HG03469 (cell line): Measurements from ENCODE around the gene MAGI1.
"Not testable (repeated sequence)": the region's sequence is repeated elsewhere in the genome, so short reads cannot be mapped to it uniquely, and the experiment has no call there.

Experiments
- ATAC-seq: cut with Tn5 transposase; IDR thresholded peaks from one replicate; pipeline ENCODE4 v1.9.1; 2021; ENCODE audit warnings: mild to moderate bottlenecking, moderate library complexity, moderate number of reproducible peaks; ENCODE audit not compliant: unreplicated experiment

The MAGI1 gene

DNA sequence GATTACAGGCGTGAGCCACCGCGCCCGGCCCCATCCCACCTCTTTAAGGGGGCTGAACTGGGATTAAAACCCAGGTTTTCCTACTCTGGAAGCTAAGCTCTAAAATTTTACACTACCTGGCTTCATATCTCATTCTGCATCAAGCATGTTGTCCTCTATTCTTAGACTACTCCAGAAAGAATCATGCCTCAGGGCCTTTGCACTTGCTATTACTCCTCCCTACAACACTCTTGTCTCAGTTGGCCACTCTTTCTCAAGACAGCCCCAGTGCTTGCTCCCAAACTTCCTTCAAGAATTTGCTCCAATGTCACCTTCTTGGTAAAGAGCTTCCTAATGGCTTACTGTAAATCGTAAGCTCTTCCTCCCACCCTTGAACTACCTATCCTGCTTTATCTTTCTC lies 521.7 kb downstream of the MAGI1 start:
- ATAC-seq = no peak

DNA sequence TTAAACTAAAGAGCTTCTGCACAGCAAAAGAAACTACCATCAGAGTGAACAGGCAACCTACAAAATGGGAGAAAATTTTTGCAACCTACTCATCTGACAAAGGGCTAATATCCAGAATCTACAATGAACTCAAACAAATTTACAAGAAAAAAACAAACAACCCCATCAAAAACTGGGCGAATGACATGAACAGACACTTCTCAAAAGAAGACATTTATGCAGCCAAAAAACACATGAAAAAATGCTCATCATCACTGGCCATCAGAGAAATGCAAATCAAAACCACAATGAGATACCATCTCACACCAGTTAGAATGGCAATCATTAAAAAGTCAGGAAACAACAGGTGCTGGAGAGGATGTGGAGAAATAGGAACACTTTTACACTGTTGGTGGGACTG lies 524.4 kb downstream of the MAGI1 start:
- ATAC-seq = not testable (repeated sequence)

DNA sequence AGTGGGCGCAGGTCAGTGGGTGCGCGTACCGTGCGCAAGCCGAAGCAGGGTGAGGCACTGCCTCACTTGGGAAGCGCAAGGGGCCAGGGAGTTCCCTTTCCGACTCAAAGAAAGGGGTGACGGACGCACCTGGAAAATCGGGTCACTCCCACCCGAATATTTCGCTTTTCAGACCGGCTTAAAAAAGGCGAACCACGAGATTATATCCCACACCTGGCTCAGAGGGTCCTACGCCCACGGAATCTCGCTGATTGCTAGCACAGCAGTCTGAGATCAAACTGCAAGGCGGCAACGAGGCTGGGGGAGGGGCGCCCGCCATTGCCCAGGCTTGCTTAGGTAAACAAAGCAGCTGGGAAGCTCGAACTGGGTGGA lies 529.3 kb downstream of the MAGI1 start:
- not testable (repeated sequence) for ATAC-seq

- no peak for ATAC-seq
These were observed 529.8 kb downstream of the MAGI1 start for GRCh38 chr3:65508750-65509422.

DNA sequence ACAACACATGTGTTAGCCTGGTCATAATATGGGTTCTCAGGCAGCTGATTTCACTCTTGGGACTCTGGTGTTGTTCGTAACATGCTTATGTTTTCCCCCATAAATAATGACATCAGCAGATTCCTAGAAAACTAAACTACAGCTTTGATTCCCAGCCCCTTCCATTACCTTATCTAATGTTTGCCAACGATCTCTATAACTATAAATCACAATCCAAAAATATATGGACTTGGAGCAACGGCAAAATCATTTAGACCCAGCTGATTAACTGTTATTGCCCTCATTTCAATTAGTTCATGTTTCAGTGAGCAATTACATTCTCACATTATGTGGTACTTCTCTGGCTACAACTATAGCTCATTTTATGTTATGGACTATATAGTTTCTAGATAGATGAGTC lies 531.3 kb downstream of the MAGI1 start:
- ATAC-seq = no peak

- no peak for ATAC-seq
These were observed 534.9 kb downstream of the MAGI1 start for GRCh38 chr3:65503776-65504175.

- ATAC-seq = no peak
These were observed 536.2 kb downstream of the MAGI1 start for GRCh38 chr3:65502526-65502925.

GRCh38 chr3:65500398-65501306 lies 538.1 kb downstream of the MAGI1 start:
- ATAC-seq = no peak

- ATAC-seq = no peak
These were observed 540.9 kb downstream of the MAGI1 start for GRCh38 chr3:65497846-65498245.

DNA sequence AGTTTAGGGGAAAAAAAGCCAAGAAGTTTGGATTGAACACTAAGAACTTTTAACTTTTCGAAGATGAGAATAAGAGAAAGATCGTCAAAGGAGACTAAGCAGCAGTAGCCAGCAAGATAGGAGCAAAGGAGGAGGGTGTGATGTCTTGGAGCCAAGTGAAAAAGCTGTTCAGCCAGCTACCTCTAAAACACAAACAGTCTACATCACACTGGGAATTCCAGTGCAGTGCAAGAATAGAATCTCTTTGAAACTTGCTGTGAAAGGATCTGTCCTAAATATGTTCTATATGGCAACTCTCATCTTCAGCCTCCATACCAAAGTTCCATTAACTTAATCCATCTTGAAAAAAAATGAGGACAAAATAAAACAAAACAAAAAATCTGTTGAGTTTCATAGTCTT lies 541.5 kb downstream of the MAGI1 start:
- no peak for ATAC-seq

DNA sequence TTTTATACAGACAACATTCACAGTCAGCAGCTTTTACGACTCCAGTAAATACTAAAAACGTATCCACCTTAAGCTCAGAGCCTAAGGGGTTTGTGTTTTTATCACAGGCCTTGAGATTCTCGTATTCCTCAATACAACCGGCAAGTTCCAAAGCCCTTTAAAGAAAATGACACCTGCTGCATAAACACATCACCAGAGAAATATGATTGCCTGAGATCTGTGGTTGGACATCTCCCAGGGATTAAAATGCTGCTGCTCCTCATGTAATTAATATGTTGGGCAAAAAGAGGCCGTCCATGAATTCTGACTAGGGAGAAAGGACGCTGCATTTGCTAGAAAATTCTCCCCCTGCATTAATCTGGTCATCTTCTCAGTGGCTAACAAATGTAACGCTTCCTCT lies 544.8 kb downstream of the MAGI1 start:
- ATAC-seq = no peak

- no peak for ATAC-seq
These were observed 545.3 kb downstream of the MAGI1 start for GRCh38 chr3:65493371-65493882.

GRCh38 chr3:65492249-65492648 lies 546.5 kb downstream of the MAGI1 start:
- no peak for ATAC-seq

- ATAC-seq = no peak
These were observed 548.6 kb downstream of the MAGI1 start for GRCh38 chr3:65490114-65490513.

DNA sequence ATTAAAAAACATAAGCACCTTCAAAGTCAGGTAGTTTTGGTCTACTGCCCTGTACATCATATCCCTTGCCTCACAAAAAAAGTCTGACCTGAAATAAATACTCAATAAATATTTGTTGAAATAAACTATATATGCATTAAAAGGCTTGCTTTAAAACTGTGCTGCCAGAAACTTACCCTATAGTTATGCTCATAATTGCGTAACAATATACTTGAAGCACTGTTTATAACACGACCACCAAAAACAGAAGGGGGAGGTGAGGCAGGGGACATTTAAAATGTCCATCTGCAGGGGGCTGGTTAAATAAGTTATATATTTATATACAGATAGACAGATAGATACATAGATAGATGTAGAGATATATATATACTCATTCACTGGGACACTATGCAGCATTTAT lies 549.5 kb downstream of the MAGI1 start:
- no peak for ATAC-seq

DNA sequence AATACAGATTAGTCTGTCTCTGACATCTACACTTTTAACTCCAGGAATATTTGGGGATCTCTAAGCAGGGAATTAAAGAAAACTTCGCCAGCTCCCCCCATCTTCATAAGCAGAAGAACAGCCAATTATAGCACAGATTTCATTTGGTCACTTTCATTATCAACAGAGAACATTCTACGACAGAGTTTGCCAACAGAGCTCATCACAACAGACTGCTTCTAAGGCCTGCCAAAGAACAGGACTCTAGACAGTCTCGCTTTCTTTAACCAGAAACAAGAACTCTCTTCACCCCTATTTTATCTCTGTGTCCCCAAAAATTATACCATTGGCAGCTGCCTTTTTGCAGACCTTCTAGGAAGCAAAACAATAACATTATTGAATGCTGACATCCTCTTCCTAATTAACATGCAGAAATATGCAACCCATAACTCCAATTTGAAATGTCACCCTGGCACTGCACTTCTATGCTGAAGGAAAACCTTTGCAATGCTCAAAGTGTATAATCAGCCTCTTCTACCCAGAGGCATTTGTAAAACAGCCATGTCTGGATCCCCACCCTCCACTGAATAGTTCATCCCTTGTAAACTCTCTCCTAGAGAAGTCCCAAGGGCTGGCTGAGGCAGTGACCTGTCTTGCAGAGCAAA lies 552.8 kb downstream of the MAGI1 start:
- ATAC-seq = no peak

DNA sequence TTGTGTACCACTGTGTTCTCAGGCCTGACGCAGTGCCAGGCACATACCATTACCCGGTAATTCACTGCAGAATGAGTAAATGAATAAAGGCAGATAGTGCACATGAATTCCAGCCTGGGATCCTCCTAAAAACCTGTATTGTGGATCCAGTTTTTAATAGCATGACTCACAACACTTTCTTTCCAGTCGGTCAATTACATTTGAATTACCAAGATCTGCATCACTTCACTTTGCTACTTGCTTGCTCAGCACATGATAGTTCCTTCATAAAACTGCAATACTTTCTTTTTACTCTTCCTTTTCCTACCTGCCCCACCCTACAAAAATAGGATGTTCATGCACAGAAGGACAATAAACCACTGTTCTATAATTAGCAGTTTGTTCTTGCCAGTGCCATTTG lies 553.8 kb downstream of the MAGI1 start:
- no peak for ATAC-seq

- no peak for ATAC-seq
These were observed 555.2 kb downstream of the MAGI1 start for GRCh38 chr3:65483480-65483879.

DNA sequence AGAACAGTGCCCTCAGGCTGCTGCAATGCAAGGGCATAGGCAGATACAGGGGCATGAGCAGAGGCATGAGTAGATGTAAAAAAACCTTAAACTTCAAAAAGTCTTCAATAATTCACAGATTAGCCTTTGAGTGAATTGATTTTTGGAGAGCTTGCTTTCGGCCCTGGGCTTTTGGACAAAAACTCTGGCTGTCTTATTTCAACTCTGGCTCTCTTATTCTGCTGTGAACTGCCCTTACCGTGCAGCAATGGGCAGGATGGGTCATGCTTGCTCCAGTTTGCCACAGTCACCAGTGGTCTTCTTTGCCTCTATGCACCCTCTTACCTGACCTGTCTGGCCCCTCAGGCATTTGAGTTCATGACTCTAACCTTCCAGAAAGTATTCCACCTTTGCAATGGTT lies 555.7 kb downstream of the MAGI1 start:
- ATAC-seq = no peak

DNA sequence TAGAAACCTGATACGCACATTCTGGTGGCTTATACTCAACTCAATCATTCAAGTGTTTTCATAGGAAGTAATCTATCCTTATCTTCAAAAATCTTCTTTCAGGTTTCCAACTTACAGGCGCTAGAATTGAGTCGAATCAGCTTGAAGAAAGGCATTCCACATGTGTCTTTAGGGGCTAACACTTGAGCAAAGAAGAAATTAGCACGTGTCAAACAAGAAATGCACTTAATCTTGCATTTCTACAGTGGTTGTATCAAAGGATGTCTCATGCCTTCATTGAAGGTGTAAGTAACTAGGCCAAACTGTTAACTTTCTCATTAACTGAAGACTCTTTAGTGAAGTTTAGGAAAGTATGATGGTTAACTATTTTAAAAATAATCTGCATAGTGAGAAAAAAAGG lies 557.6 kb downstream of the MAGI1 start:
- ATAC-seq = no peak

DNA sequence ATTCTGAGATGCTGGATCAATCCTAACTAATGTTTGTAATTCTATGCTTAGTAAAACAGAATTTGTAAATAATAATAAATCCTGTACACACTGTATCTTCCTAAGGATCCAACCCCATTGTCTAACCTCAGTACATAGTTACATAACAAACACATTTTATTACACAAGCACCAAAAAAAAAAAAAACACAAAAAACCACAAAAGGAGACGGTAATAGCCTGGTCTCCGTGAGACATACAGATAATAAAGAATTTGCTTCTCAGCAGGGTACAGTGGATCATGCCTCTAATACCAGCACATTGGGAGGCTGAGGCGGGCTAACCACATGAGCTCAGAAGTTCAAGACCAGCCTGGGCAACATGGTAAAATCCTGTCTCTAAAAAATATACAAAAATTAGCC lies 558.7 kb downstream of the MAGI1 start:
- ATAC-seq = no peak
